ENCODE measurements around the gene ATP2B3.

Gene ATP2B3

DNA sequence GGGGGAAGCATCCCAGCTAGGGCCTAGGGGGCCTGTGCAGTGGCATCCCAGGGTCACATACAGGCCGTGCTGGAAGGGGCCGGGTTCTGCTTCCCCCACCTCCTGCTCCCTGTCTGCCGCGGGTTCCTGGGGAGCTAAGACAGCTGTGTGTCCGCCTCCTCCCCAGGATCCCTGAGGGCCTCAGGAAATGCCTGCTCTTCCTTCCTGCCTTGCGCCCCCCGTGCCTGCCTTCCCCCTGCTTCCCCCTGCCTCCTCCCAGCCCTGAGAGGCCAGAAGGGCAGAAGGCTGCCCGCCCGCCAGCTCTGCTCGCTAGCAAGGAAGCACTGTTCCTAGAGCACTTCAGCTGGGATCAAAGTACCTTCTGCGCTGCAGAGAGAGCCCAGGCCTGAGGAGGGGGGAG is 25.5 kb upstream of the ATP2B3 start:
- Histone ChIP-seq H3K9ac (ENCODE audit: low read depth, low read length) (peak overlapping the region; percentile 37), H3K9me3 (ENCODE audit: control insufficient read depth, insufficient read depth, low read length) (no peaks in the 10 kb centered on the region), H3K4me1 (ENCODE audit: control insufficient read depth, insufficient read depth, low read length) (no peaks in the 10 kb centered on the region), H3K4me3 (ENCODE audit: low read depth, low read length) (no peak overlapping the region), H3K27me3 (ENCODE audit: control insufficient read depth, insufficient read depth, low read length) (no peaks in the 10 kb centered on the region), H3K36me3 (ENCODE audit: control insufficient read depth, insufficient read depth, low read length) (peaks cover 3% of the 10 kb centered on the region)

DNA sequence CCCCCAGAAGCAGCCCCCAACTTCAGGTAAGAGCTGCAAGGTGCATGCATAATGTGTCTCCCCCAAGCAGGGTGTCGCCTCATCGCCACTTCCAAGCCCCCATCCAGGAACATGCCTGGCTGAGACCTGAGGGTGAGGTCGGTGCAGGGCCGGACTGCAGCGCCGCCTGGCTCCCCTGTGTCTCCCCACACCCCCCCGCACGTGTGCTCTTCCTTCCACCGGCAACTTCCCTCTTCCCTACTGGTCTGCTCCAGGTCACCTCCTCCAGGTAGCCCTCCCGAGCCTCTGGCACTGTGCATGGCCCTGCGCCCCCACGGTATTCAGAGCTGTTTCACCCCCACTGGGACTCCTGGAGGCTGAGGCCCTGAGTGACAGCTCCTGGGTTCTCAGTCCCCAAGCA is 24.9 kb upstream of the ATP2B3 start:
- Histone ChIP-seq H3K4me3 (ENCODE audit: low read depth, low read length) (no peak overlapping the region), H3K4me1 (ENCODE audit: control insufficient read depth, insufficient read depth, low read length) (no peaks in the 10 kb centered on the region), H3K9me3 (ENCODE audit: control insufficient read depth, insufficient read depth, low read length) (no peaks in the 10 kb centered on the region), H3K36me3 (ENCODE audit: control insufficient read depth, insufficient read depth, low read length) (peaks cover 3% of the 10 kb centered on the region), H3K9ac (ENCODE audit: low read depth, low read length) (no peak overlapping the region), H3K27me3 (ENCODE audit: control insufficient read depth, insufficient read depth, low read length) (no peaks in the 10 kb centered on the region)

DNA sequence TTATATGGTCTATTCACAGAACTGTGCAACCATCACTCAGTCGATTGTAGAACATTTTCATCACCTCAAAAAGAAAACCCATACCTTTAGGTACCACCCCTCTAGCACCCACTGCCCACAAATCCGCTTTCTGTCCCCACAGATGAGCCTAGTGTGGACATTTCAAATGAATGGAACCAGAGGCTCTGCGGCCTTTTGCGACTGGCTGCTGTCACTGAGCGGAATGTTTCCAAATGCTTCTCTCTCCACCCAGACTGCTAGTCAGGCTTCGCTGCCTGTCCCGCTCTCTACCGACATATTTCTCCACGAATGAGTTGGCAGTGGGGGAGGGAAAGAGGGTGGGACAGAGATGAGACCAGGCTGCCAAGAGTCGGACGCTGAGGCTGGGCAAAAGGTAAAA is 24.4 kb upstream of the ATP2B3 start:
- H3K9me3 ChIP-seq (ENCODE audit: control insufficient read depth, insufficient read depth, low read length): no peaks in the 10 kb centered on the region

DNA sequence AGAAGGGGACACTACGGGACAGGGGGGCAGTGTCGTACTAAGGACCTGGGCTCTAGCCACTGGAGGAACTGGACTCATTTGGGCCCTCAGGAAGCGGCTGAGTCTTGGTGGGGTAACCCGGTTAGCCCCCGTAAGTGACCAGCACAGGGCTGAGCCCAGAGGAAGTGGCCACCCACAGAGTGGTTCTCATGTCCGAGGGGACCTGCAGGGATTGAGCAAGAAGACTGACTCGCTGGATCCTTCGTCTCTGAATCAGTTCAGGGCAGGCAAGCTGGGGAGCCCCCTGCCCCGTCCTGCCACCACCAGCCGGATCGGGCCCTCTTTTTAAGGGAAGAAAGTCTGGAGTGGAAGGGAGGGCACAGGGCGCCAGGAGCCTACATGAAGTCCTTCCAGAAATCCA is 23.4 kb upstream of the ATP2B3 start:
- Histone ChIP-seq H3K27me3 (ENCODE audit: control insufficient read depth, insufficient read depth, low read length) (no peaks in the 10 kb centered on the region), H3K9ac (ENCODE audit: low read depth, low read length) (no peak overlapping the region), H3K36me3 (ENCODE audit: control insufficient read depth, insufficient read depth, low read length) (peaks cover 3% of the 10 kb centered on the region), H3K4me1 (ENCODE audit: control insufficient read depth, insufficient read depth, low read length) (no peaks in the 10 kb centered on the region), H3K4me3 (ENCODE audit: low read depth, low read length) (no peak overlapping the region), H3K9me3 (ENCODE audit: control insufficient read depth, insufficient read depth, low read length) (no peaks in the 10 kb centered on the region)

More for the DNA sequence above, 24.4 kb upstream of the ATP2B3 start:
- Histone ChIP-seq H3K4me3 (ENCODE audit: low read depth, low read length) (no peak overlapping the region), H3K9ac (ENCODE audit: low read depth, low read length) (no peak overlapping the region), H3K4me1 (ENCODE audit: control insufficient read depth, insufficient read depth, low read length) (no peaks in the 10 kb centered on the region), H3K36me3 (ENCODE audit: control insufficient read depth, insufficient read depth, low read length) (peaks cover 3% of the 10 kb centered on the region), H3K27me3 (ENCODE audit: control insufficient read depth, insufficient read depth, low read length) (no peaks in the 10 kb centered on the region)

DNA sequence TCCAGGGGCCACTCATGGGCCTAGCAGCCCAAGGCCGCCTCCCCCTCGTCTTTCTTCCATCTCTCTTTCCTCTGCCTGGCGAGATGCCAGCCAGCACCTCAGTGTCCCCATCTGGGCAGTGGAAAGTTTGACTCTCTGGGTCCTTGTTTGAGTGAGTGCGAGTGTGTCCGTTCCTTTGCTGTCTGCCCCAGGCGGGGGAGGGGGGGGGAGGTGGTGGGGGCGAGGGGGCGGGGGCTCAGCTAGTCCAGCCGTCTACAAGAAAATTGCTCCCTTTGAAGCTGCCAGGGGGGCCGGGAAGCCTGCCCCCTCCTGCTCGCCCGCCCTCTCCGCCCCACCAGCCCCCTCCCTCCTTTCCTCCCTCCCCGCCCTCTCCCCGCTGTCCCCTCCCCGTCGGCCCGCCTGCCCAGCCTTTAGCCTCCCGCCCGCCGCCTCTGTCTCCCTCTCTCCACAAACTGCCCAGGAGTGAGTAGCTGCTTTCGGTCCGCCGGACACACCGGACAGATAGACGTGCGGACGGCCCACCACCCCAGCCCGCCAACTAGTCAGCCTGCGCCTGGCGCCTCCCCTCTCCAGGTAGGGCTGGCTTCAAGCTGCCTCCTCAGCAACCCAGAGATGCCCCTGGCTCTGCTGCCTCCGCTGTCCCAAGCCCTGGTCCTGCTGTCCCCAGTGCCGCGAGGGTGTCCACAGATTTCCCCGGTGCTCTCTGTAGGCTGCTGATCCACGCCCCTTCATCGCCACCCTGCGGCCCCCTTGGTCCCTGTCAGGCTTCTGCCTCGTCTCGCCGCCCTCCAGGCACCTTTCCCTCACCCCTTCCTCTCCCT is 22.7 kb upstream of the ATP2B3 start, which contains the start of gene BGN:
BGN (plus strand) TSS at position 440 of the 821 bp plus-strand sequence. CDS start 9,652 bp downstream, outside the sequence.
- H3K9me3 ChIP-seq (ENCODE audit: control insufficient read depth, insufficient read depth, low read length): no peaks in the 10 kb centered on the region
- H3K4me3 ChIP-seq (ENCODE audit: low read depth, low read length): peak within 1 kb of the TSS; percentile 30
- peaks cover 3% of the 10 kb centered on the region for H3K36me3 ChIP-seq (ENCODE audit: control insufficient read depth, insufficient read depth, low read length)
- no peaks in the 10 kb centered on the region for H3K27me3 ChIP-seq (ENCODE audit: control insufficient read depth, insufficient read depth, low read length)
- H3K9ac ChIP-seq (ENCODE audit: low read depth, low read length): no peak within 1 kb of the TSS
- H3K4me1 ChIP-seq (ENCODE audit: control insufficient read depth, insufficient read depth, low read length): no peaks in the 10 kb centered on the region

DNA sequence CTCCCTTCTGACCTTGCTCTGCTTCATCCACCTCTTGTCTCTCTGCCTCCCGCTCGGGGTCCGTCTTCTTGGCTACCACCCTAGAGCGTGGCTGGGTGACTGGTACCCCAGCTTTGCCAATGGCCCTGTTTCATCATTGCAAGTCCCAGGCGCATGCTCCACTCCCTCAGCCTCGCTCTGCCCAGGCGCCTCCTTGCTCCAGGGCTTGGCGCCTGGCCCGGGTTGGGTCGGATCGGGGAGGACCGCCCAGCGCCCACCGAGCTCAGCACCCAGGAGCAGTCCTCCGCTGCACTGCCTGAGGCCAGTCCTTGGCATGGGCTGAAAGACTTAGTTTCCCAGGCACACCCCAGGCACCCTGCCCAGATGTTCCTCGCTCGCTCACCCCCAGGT is 22.1 kb upstream of the ATP2B3 start:
- H3K9me3 ChIP-seq (ENCODE audit: control insufficient read depth, insufficient read depth, low read length): no peaks in the 10 kb centered on the region
- no peak overlapping the region for H3K9ac ChIP-seq (ENCODE audit: low read depth, low read length)
- no peaks in the 10 kb centered on the region for H3K27me3 ChIP-seq (ENCODE audit: control insufficient read depth, insufficient read depth, low read length)
- H3K36me3 ChIP-seq (ENCODE audit: control insufficient read depth, insufficient read depth, low read length): peaks cover 3% of the 10 kb centered on the region
- no peak overlapping the region for H3K4me3 ChIP-seq (ENCODE audit: low read depth, low read length)
- no peaks in the 10 kb centered on the region for H3K4me1 ChIP-seq (ENCODE audit: control insufficient read depth, insufficient read depth, low read length)

DNA sequence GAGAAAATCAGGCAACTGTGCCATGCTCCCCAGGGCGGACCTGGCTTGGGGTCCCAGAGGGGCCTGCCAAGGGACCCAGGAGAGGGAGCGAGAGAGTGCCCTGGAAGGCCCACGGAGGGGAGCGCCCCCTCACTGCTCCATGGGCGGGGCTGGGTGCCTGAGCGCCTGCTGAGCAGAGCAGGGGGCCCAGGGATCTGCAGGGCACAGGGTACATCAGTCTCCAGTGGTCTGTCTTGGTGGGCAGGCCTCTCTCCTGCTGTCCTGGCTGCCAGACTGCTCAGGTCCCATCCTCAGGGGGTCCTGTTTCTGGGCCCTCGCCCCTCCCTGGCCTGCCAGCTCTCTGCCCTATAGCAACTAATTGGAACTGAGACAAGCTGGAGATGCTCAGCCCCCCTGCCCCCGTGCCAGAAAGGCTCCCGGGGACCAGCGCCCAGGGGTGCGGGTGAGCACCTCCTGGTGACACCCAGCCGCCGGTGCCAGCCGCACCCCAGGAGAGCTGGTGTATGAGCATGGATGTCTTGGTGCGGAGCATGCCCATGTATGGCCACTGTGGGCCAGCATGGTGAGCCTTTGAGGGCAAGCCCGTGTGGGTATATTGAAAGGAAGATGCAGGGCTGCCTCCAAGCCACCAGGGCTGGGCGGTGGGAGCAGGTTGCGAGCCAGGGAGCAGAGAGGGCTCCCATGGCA is 21.4 kb upstream of the ATP2B3 start:
- H3K27me3 ChIP-seq (ENCODE audit: control insufficient read depth, insufficient read depth, low read length): no peaks in the 10 kb centered on the region
- H3K4me3 ChIP-seq (ENCODE audit: low read depth, low read length): no peak overlapping the region
- peaks cover 4% of the 10 kb centered on the region for H3K9me3 ChIP-seq (ENCODE audit: control insufficient read depth, insufficient read depth, low read length)
- peaks cover 3% of the 10 kb centered on the region for H3K36me3 ChIP-seq (ENCODE audit: control insufficient read depth, insufficient read depth, low read length)
- H3K4me1 ChIP-seq (ENCODE audit: control insufficient read depth, insufficient read depth, low read length): no peaks in the 10 kb centered on the region
- H3K9ac ChIP-seq (ENCODE audit: low read depth, low read length): no peak overlapping the region

DNA sequence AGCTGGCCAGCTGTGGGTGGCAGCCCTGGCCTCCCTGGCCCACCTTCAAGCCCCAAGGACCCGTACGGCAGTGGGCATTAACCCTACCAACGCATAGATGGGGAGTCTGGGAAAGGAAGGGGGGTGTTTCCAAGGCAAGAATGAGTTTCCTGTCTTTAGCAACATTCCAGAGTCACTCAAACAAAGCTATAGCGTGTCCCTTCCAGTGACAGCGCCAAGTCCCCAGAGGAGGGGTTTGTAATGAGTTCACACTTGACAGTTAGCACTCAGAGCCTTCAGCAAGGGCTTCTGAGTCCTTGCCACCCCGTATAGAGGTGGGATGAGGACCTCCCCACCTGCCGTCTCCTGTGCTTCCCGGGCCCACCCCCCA is 20.9 kb upstream of the ATP2B3 start:
- Histone ChIP-seq H3K9ac (ENCODE audit: low read depth, low read length) (no peak overlapping the region), H3K27me3 (ENCODE audit: control insufficient read depth, insufficient read depth, low read length) (no peaks in the 10 kb centered on the region), H3K9me3 (ENCODE audit: control insufficient read depth, insufficient read depth, low read length) (peaks cover 5% of the 10 kb centered on the region), H3K4me3 (ENCODE audit: low read depth, low read length) (no peak overlapping the region), H3K4me1 (ENCODE audit: control insufficient read depth, insufficient read depth, low read length) (no peaks in the 10 kb centered on the region), H3K36me3 (ENCODE audit: control insufficient read depth, insufficient read depth, low read length) (peaks cover 3% of the 10 kb centered on the region)

DNA sequence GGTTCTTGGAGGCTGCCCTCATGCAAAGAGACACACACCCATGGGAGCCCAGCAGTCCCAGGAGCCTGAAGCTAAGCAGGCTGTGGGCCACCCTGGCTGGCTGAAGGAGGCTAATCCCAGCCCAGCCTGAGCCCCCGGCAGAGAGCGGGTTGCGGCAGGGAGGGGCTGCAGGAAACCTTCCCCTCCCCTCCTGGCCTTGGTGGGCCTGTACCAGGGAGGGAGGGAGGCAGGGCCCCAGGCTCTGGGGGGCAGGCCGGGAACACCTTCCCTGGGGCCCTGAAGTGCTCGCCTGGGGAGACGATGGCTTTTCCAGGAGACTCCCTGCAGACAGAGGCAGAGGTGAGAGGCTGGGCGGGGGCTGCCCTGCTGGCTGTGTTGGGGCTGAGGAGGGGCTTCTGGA is 19.0 kb upstream of the ATP2B3 start:
- H3K27me3 ChIP-seq (ENCODE audit: control insufficient read depth, insufficient read depth, low read length): no peaks in the 10 kb centered on the region
- H3K9ac ChIP-seq (ENCODE audit: low read depth, low read length): no peak overlapping the region
- H3K36me3 ChIP-seq (ENCODE audit: control insufficient read depth, insufficient read depth, low read length): peaks cover 3% of the 10 kb centered on the region
- no peaks in the 10 kb centered on the region for H3K4me1 ChIP-seq (ENCODE audit: control insufficient read depth, insufficient read depth, low read length)
- H3K4me3 ChIP-seq (ENCODE audit: low read depth, low read length): no peak overlapping the region
- H3K9me3 ChIP-seq (ENCODE audit: control insufficient read depth, insufficient read depth, low read length): peaks cover 5% of the 10 kb centered on the region

DNA sequence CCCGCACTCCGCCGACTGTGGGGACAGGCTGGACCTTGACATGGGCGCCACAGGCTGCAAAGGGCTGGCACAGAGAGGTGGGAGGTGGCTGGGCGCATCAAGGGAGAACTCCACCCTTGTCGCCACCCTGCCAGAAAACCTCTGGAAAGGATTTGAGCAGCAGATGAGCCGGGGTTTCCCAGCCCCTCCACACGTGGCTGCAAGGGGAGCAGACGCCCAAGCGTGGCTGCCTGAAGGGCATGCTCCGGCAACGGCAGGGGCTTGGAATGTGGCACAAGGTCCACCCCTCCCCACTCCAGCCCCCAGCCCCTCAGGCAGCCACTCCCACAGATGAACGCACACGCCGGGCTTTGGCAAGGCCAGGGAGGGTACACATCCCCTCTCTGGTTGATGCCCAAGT is 18.1 kb upstream of the ATP2B3 start:
- no peaks in the 10 kb centered on the region for H3K27me3 ChIP-seq (ENCODE audit: control insufficient read depth, insufficient read depth, low read length)
- H3K36me3 ChIP-seq (ENCODE audit: control insufficient read depth, insufficient read depth, low read length): peaks cover 3% of the 10 kb centered on the region
- no peak overlapping the region for H3K9ac ChIP-seq (ENCODE audit: low read depth, low read length)
- H3K4me1 ChIP-seq (ENCODE audit: control insufficient read depth, insufficient read depth, low read length): no peaks in the 10 kb centered on the region
- no peak overlapping the region for H3K4me3 ChIP-seq (ENCODE audit: low read depth, low read length)
- peaks cover 5% of the 10 kb centered on the region for H3K9me3 ChIP-seq (ENCODE audit: control insufficient read depth, insufficient read depth, low read length)

DNA sequence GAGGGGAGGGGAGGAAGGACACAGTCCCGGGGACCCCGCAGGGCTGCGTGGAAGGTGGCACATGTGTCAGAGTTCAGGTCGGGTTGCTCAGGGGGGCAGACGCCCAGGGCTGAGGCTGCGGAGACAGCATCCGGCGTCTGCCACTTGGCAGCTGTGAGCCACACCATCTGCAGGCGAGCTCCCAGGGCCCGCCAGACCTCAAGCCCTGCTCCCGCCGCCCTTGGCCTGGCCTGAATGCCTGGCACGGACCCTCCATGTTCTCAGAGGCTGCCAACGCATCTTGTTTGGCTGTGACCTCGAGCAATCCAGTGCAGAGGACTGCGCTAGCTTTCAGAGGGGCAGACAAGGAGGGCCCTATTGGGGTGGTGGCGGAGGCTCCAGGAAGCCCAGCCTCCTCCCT is 17.6 kb upstream of the ATP2B3 start:
- Histone ChIP-seq H3K4me3 (ENCODE audit: low read depth, low read length) (no peak overlapping the region), H3K4me1 (ENCODE audit: control insufficient read depth, insufficient read depth, low read length) (no peaks in the 10 kb centered on the region), H3K9ac (ENCODE audit: low read depth, low read length) (no peak overlapping the region), H3K27me3 (ENCODE audit: control insufficient read depth, insufficient read depth, low read length) (no peaks in the 10 kb centered on the region), H3K36me3 (ENCODE audit: control insufficient read depth, insufficient read depth, low read length) (peaks cover 3% of the 10 kb centered on the region), H3K9me3 (ENCODE audit: control insufficient read depth, insufficient read depth, low read length) (peaks cover 5% of the 10 kb centered on the region)

DNA sequence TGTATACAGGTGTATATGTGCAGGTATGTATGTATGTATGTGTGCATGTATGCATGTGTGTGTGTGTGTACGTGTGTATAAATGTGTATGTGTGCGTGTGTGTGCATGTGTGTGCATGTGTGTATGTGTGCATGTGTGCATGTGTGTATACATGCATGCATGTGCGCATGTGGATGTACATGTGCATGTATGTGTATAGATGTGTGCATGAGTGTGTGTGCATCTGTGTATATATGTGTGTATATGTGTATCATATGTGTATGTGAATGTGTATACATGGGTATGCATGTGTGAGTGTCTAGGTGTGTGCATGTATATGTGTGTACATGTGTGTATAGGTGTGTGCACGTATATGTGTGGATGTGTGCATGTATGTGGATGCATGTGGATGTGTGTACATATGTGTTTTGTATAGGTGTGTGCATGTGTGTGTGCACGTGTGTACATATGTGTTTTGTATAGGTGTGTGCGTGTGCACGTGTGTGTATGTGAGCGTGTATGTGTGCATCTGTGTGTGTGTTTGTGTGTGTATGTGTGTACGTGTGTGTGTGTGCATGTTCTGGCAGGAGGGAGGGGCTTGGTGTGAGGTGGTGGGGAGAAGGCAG is 16.7 kb upstream of the ATP2B3 start:
- no peak overlapping the region for H3K9ac ChIP-seq (ENCODE audit: low read depth, low read length)
- no peaks in the 10 kb centered on the region for H3K27me3 ChIP-seq (ENCODE audit: control insufficient read depth, insufficient read depth, low read length)
- peaks cover 5% of the 10 kb centered on the region for H3K9me3 ChIP-seq (ENCODE audit: control insufficient read depth, insufficient read depth, low read length)
- no peak overlapping the region for H3K4me3 ChIP-seq (ENCODE audit: low read depth, low read length)
- no peaks in the 10 kb centered on the region for H3K4me1 ChIP-seq (ENCODE audit: control insufficient read depth, insufficient read depth, low read length)
- H3K36me3 ChIP-seq (ENCODE audit: control insufficient read depth, insufficient read depth, low read length): no peaks in the 10 kb centered on the region

Measured in iPS-15b (cell line).